ENCODE measurements around the gene STON2. TPM values are rescaled to one million over a fixed set of nuclear protein-coding genes. Genes with fewer than 3 reads are reported as not detected.

STON2 gene
- total RNA-seq, 1 experiment from 2014 or later, result 8.6 TPM

- no peaks in the 10 kb centered on the region for H3K9me3 ChIP-seq (ENCODE audit: low read depth, low read length, poor library complexity, severe bottlenecking)
- POLR2A ChIA-PET (ENCODE audit: low non-redundant PET), result no interaction called here
- no peak overlapping the region for H3K4me3 ChIP-seq (ENCODE audit: low read depth, low read length, poor library complexity, severe bottlenecking)
- DNase-seq (ENCODE audit: low spot score), result no peak
- H3K27ac ChIP-seq (ENCODE audit: low read depth, low read length, poor library complexity, severe bottlenecking), result no peak overlapping the region
- CTCF ChIA-PET, result no interaction called here
- H3K4me1 ChIP-seq (ENCODE audit: insufficient read depth, low read length, poor library complexity, severe bottlenecking), result no peaks in the 10 kb centered on the region
- no peaks in the 10 kb centered on the region for H3K36me3 ChIP-seq (ENCODE audit: insufficient read depth, low read length, poor library complexity, severe bottlenecking)
- no TSS peak for BruUV-seq (replicated peaks)
- intact Hi-C loops (cut with micrococcal nuclease; ENCODE audit: unreplicated experiment), result no loop called here
- H3K27me3 ChIP-seq (replicated peaks; ENCODE audit: insufficient read depth, low read depth, low read length, poor library complexity), result no peaks in the 10 kb centered on the region
- no peak for TF ChIP-seq EZH2 (IDR thresholded peaks at IDR 0.05; ENCODE audit: borderline replicate concordance, low read depth, low read length, poor library complexity, severe bottlenecking)
Observed at GRCh38 chr14:81343701-81344100, 56.4 kb downstream of the STON2 start.

DNA sequence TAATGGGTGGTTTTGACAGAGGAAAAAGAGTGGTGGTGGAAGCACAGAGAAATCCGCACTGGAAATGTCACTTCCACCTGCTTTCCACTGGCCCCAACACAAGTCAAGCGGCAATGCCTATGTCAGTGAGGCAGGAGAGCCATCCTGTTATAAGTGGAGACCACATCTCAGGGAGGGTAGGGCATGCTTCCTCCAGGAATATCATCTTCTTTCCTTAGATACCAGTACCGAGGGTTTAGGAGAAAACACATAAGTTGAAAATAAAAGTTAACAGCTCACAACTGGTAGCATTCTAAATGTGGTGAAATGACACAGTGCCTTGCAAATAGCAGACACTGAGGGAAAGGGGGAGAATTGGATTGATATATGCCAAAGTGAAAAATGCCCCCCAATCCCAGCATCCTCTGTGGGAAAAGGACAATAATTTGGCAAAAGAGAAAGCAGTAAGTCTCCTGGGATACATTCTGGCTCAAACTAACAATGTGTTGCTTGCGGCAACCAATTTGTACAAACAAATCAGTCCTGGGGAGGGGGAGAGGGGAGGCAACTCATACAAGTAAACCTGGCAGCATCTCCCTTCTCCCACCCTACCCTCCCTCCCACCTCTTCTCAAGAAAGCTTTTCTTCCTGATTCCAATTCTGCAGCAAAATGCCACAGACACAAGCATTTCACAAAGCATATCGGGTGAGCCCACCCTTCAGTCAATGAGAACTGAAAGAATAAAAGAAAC lies 57.1 kb downstream of the STON2 start:
- Histone ChIP-seq H3K27ac (ENCODE audit: low read depth, low read length, poor library complexity, severe bottlenecking) (no peak overlapping the region), H3K36me3 (ENCODE audit: insufficient read depth, low read length, poor library complexity, severe bottlenecking) (no peaks in the 10 kb centered on the region), H3K27me3 (replicated peaks; ENCODE audit: insufficient read depth, low read depth, low read length, poor library complexity) (no peaks in the 10 kb centered on the region), H3K9me3 (ENCODE audit: low read depth, low read length, poor library complexity, severe bottlenecking) (no peaks in the 10 kb centered on the region), H3K4me1 (ENCODE audit: insufficient read depth, low read length, poor library complexity, severe bottlenecking) (no peaks in the 10 kb centered on the region), H3K4me3 (ENCODE audit: low read depth, low read length, poor library complexity, severe bottlenecking) (no peak overlapping the region)
- no TSS peak for BruUV-seq (replicated peaks)
- ChIA-PET POLR2A (ENCODE audit: low non-redundant PET) (no interaction called here), CTCF (no interaction called here)
- DNase-seq (ENCODE audit: low spot score), result no peak
- TF ChIP-seq, protein P1, sequence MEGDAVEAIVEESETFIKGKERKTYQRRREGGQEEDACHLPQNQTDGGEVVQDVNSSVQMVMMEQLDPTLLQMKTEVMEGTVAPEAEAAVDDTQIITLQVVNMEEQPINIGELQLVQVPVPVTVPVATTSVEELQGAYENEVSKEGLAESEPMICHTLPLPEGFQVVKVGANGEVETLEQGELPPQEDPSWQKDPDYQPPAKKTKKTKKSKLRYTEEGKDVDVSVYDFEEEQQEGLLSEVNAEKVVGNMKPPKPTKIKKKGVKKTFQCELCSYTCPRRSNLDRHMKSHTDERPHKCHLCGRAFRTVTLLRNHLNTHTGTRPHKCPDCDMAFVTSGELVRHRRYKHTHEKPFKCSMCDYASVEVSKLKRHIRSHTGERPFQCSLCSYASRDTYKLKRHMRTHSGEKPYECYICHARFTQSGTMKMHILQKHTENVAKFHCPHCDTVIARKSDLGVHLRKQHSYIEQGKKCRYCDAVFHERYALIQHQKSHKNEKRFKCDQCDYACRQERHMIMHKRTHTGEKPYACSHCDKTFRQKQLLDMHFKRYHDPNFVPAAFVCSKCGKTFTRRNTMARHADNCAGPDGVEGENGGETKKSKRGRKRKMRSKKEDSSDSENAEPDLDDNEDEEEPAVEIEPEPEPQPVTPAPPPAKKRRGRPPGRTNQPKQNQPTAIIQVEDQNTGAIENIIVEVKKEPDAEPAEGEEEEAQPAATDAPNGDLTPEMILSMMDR (conservative IDR thresholded peaks at IDR 0.05; ENCODE audit: low read depth, low read length), result no peak
- TF ChIP-seq EZH2 (IDR thresholded peaks at IDR 0.05; ENCODE audit: borderline replicate concordance, low read depth, low read length, poor library complexity, severe bottlenecking), result no peak
- intact Hi-C loops (cut with micrococcal nuclease; ENCODE audit: unreplicated experiment), result no loop called here

GRCh38 chr14:81341781-81342180 lies 58.3 kb downstream of the STON2 start:
- Histone ChIP-seq H3K27ac (ENCODE audit: low read depth, low read length, poor library complexity, severe bottlenecking) (no peak overlapping the region), H3K9me3 (ENCODE audit: low read depth, low read length, poor library complexity, severe bottlenecking) (no peaks in the 10 kb centered on the region), H3K4me3 (ENCODE audit: low read depth, low read length, poor library complexity, severe bottlenecking) (no peak overlapping the region), H3K4me1 (ENCODE audit: insufficient read depth, low read length, poor library complexity, severe bottlenecking) (no peaks in the 10 kb centered on the region), H3K27me3 (replicated peaks; ENCODE audit: insufficient read depth, low read depth, low read length, poor library complexity) (no peaks in the 10 kb centered on the region), H3K36me3 (ENCODE audit: insufficient read depth, low read length, poor library complexity, severe bottlenecking) (no peaks in the 10 kb centered on the region)
- TF ChIP-seq, protein P1 (conservative IDR thresholded peaks at IDR 0.05; ENCODE audit: low read depth, low read length), result no peak
- no peak for TF ChIP-seq EZH2 (IDR thresholded peaks at IDR 0.05; ENCODE audit: borderline replicate concordance, low read depth, low read length, poor library complexity, severe bottlenecking)
- DNase-seq (ENCODE audit: low spot score), result no peak
- intact Hi-C loops (cut with micrococcal nuclease; ENCODE audit: unreplicated experiment), result no loop called here
- ChIA-PET POLR2A (ENCODE audit: low non-redundant PET) (no interaction called here), CTCF (no interaction called here)
- no TSS peak for BruUV-seq (replicated peaks)

GRCh38 chr14:81341370-81341769 lies 58.8 kb downstream of the STON2 start:
- POLR2A ChIA-PET (ENCODE audit: low non-redundant PET), result no interaction called here
- H3K4me1 ChIP-seq (ENCODE audit: insufficient read depth, low read length, poor library complexity, severe bottlenecking), result no peaks in the 10 kb centered on the region
- DNase-seq (ENCODE audit: low spot score), result no peak
- TF ChIP-seq, protein P1 (conservative IDR thresholded peaks at IDR 0.05; ENCODE audit: low read depth, low read length), result no peak
- no peak for TF ChIP-seq EZH2 (IDR thresholded peaks at IDR 0.05; ENCODE audit: borderline replicate concordance, low read depth, low read length, poor library complexity, severe bottlenecking)
- H3K9me3 ChIP-seq (ENCODE audit: low read depth, low read length, poor library complexity, severe bottlenecking), result no peaks in the 10 kb centered on the region
- intact Hi-C loops (cut with micrococcal nuclease; ENCODE audit: unreplicated experiment), result no loop called here
- no TSS peak for BruUV-seq (replicated peaks)
- H3K27ac ChIP-seq (ENCODE audit: low read depth, low read length, poor library complexity, severe bottlenecking), result no peak overlapping the region
- CTCF ChIA-PET, result no interaction called here
- H3K27me3 ChIP-seq (replicated peaks; ENCODE audit: insufficient read depth, low read depth, low read length, poor library complexity), result no peaks in the 10 kb centered on the region
- H3K4me3 ChIP-seq (ENCODE audit: low read depth, low read length, poor library complexity, severe bottlenecking), result no peak overlapping the region
- H3K36me3 ChIP-seq (ENCODE audit: insufficient read depth, low read length, poor library complexity, severe bottlenecking), result no peaks in the 10 kb centered on the region

Measured in A673 (cell line).